ENCODE results near the gene LPCAT2.
A peak's percentile ranks its signal among the peaks of the same experiment; 100 is the strongest.

LPCAT2 gene

GRCh38 chr16:55479430-55480140, 29.3 kb upstream of the LPCAT2 start:
- DNase-seq (ENCODE audit: low read depth in 2 of 3, low spot score in 2 of 3) = no peak

- no peak for DNase-seq (ENCODE audit: low read depth in 2 of 3, low spot score in 2 of 3)
Observed at GRCh38 chr16:55480228-55480655, 28.6 kb upstream of the LPCAT2 start.

DNA sequence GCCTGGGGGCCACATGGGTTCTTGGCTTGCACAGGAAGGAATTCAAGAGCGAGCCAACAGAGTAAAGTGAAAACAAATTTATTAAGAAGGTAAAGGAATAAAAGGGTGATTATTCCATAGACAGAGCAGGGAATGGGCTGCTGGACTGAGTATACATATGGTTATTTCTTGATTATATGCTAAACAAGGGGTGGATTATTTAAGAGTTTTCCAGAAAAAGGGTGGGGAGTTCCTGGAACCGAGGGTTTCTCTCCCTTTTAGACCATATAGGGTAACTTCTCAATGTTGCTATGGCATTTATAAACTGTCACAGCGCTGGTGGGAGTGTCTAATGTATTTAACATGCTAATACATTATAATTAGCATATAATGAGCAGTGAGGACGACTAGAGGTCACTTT, 27.8 kb upstream of the LPCAT2 start:
- no peak for DNase-seq (ENCODE audit: low read depth in 2 of 3, low spot score in 2 of 3)

GRCh38 chr16:55482056-55482455, 26.8 kb upstream of the LPCAT2 start:
- no peak for DNase-seq (ENCODE audit: low read depth in 2 of 3, low spot score in 2 of 3)

- DNase-seq (ENCODE audit: low read depth in 2 of 3, low spot score in 2 of 3) = no peak
Observed at GRCh38 chr16:55487048-55487803, 21.6 kb upstream of the LPCAT2 start.

GRCh38 chr16:55488306-55488705, 20.6 kb upstream of the LPCAT2 start:
- DNase-seq (ENCODE audit: low read depth in 2 of 3, low spot score in 2 of 3) = no peak

DNA sequence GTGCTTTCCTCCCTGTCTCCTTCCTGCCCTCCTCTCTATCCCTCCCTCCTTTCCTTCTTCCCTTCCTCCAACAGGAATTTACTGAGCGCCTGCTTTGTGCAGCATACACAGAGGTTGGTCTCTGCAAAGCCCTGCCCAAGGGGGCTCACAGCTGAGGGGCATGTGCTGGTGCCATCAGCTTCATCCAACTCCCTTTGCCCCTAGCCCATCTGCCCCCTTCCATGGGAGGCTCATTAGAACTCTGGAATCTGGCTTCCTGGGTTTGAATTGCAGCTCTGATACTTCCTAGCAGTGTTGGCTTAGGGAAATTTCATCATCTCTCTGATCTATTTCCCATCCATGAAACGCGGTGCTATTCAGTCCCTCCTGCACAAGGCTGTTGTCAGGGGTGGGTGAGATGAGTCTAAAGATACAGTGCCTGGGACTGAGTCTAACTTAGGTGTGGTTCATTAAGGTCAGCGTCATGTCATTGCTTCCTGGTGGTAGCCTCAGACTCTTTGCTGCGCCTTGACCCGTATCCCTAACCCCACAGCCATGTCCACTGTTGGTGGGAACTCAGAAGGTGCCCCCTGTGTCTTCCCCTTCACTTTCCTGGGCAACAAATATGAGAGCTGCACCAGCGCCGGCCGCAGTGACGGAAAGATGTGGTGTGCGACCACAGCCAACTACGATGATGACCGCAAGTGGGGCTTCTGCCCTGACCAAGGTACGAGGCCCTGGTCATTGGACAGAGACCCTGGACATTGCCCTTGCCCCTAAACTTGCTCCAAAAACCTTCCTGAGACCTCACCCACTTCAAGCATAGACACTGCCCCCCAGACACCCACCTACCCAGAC, 19.5 kb upstream of the LPCAT2 start:
- no peak for DNase-seq (ENCODE audit: low read depth in 2 of 3, low spot score in 2 of 3)

DNA sequence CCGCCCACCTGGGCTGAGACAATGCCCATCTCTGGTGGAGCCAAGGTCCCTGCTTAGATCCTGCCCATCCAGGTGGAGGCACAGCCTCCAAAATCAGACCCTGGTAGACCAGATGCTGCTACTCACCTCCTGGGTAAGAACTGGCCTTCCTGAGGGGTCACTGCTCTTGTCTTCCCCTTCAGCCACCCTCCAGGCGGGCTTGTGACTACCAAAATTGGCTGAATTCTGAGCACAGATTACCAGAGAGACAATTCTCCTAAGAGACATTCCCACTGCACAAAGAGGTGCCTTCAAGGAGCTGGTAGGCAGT, 19.0 kb upstream of the LPCAT2 start:
- no peak for DNase-seq (ENCODE audit: low read depth in 2 of 3, low spot score in 2 of 3)

GRCh38 chr16:55490301-55490700, 18.6 kb upstream of the LPCAT2 start:
- DNase-seq (ENCODE audit: low read depth in 2 of 3, low spot score in 2 of 3) = no peak

DNA sequence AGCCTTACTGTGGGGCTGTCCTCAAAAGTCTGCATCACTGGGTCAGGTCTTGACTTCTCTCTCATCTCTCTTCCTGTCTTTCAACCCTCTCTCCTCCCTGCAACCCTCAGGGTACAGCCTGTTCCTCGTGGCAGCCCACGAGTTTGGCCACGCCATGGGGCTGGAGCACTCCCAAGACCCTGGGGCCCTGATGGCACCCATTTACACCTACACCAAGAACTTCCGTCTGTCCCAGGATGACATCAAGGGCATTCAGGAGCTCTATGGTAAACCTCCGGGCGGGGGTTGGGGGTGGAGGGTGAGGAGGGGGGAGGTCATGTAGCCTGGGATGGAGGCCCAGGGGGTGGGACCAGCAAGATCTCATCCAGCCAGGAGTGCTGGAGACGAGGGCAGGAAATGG, 17.2 kb upstream of the LPCAT2 start:
- no peak for DNase-seq (ENCODE audit: low read depth in 2 of 3, low spot score in 2 of 3)

DNA sequence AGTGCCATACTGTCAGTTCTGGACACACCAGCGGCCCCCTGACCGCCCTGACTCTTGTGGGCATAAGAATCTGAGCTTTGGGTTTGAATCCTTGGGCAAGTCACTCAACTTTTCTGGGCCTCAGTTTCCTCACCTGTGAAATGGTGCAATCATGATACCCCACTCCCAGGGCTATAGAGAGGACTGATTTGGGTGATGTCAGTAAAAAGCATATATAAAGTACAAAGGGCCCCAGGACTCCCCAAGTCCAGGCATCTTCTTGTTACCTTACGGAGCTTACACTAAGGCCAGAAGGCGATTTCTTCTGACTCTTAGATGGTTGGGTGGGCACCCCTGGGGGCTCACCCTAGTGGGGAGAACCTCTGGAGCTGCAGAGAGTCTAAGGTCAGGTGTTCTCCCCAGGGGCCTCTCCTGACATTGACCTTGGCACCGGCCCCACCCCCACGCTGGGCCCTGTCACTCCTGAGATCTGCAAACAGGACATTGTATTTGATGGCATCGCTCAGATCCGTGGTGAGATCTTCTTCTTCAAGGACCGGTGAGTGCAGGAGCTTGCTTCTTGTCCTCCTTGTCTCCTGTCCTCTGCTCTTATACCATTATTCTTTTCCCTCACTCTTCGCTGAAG, 16.0 kb upstream of the LPCAT2 start:
- DNase-seq (ENCODE audit: low read depth in 2 of 3, low spot score in 2 of 3) = no peak

- no peak for DNase-seq (ENCODE audit: low read depth in 2 of 3, low spot score in 2 of 3)
Observed at GRCh38 chr16:55494994-55495421, 13.9 kb upstream of the LPCAT2 start.

DNA sequence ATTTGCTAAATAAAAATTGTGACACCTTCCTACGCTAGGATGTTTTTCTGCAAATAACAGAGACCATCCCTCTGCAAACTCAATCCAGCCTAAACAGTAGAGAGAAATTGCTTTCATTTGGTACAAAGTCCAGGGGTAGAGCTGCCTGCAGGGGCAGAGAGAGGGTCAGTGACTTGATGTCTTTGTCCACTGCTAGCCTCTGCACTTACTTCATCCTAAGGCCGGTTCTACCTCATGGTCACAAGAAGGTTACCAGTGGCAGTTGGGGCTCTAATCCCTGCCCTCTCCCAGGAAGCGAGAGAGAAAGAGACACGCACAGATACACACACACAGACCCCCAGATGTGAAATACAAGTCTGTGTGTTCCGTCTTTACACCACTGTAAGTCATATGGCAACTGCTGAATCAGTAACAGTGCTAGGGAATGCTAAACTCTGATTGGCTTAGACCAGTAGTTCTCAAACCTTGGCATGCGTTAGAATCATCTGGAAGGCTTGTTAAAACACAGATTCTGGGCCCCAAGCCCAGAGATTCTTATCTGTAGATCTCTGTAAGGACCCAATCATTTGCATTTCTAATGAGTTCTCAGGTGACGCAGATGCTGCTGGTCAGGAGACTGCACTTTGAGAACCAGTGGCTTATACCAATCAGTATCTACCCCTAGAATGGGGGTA, 13.1 kb upstream of the LPCAT2 start:
- no peak for DNase-seq (ENCODE audit: low read depth in 2 of 3, low spot score in 2 of 3)

GRCh38 chr16:55496509-55497145, 12.2 kb upstream of the LPCAT2 start:
- DNase-seq (ENCODE audit: low read depth in 2 of 3, low spot score in 2 of 3) = no peak

- DNase-seq (ENCODE audit: low read depth in 2 of 3, low spot score in 2 of 3) = no peak
Observed at GRCh38 chr16:55497558-55497957, 11.3 kb upstream of the LPCAT2 start.

- DNase-seq (ENCODE audit: low read depth in 2 of 3, low spot score in 2 of 3) = no peak
Observed at GRCh38 chr16:55498101-55498500, 10.8 kb upstream of the LPCAT2 start.

GRCh38 chr16:55499281-55499680, 9.6 kb upstream of the LPCAT2 start:
- DNase-seq (ENCODE audit: low read depth in 2 of 3, low spot score in 2 of 3) = no peak

DNA sequence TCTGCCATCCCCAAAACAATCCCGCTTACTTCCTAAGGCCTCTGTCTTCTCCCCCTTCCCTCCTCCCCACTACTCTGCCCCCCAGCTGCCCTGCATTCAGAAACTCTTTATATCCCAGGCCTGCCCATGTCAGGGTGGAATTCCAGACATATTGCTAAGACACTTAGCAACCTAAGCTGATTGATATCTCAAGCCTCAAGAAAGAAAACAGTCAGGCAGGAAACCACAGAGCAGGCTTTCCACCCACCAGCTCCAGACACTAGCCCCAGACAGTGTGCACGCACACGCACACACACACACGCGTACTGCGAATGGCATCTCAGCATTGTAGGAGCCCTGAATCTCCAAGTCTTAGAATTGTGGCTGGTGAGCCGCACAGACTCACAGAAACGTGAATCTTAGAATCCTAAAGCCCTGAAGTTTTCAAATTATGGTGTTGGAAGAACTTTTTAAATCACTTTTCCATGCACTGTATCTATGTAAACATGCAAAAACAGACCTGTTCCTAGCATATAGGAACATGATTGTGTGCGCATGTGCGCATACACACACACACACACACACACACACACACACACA, 8.8 kb upstream of the LPCAT2 start:
- peak in 1 of 3 experiments; percentile 11 for DNase-seq (ENCODE audit: low read depth in 2 of 3, low spot score in 2 of 3)

DNA sequence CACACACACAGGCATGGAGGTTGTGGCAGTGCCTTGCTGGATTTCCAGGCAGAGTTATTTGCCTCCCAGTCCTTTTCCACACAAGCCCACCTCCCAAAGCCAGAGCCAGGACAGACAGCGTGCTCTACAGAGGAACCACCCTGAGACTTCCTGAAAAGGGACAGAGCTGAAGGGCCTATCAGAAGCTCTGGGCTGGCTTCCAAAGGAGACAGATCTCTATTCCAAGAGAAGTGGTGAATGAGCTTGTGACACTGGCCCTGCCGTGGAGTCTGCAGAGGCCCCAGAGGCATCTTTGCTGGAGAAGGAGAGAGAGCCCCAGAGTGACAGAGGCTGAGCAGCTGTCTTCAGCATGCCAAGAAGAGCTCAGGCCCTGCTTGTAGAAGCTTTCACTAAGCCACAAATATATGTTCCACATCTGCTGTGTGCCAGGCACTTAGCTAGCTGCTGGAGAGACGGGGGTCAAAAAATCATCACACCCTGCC, 8.3 kb upstream of the LPCAT2 start:
- DNase-seq (ENCODE audit: low read depth in 2 of 3, low spot score in 2 of 3) = no peak
